Left lung (tissue), 10 donors: ENCODE results near the gene TAP2. TPM values are rescaled to one million over a fixed set of nuclear protein-coding genes. Genes with fewer than 3 reads are reported as not detected.

ENCODE experiments used
- ATAC-seq: fragments of 200-7000 bp; cut with Tn5 transposase; one replicate; pipeline ENCODE4 v1.9.1; 2020; ENCODE audit warnings: moderate library complexity
- DNase-seq, 4 donors: peaks; one replicate each; pipeline ENCODE4 v3.0.0-alpha.2; 2013 to 2020
- H3K27ac ChIP-seq, 2 donors: fragments of 200-600 bp; sonication (generic) in 1 of 2; one replicate each; pipeline versions ENCODE4 v1.5.0 to v1.8.0; 2020 to 2021
- H3K27me3 ChIP-seq, 2 donors: fragments of 200-600 bp; sonication (generic) in 1 of 2; one replicate each; pipeline versions ENCODE4 v1.5.0 to v1.8.0; 2020 to 2021
- H3K36me3 ChIP-seq, 2 donors: fragments of 200-600 bp; sonication (generic) in 1 of 2; one replicate each; pipeline versions ENCODE4 v1.5.0 to v1.8.0; 2020 to 2021
- H3K4me1 ChIP-seq, 2 donors: fragments of 200-600 bp; one replicate each; pipeline ENCODE4 v1.8.0; 2021
- H3K4me3 ChIP-seq, 2 donors: fragments of 200-600 bp; sonication (generic) in 1 of 2; one replicate each; pipeline versions ENCODE4 v1.5.0 to v1.8.0; 2020 to 2021; ENCODE audit warnings: mild to moderate bottlenecking in 1 of 2
- H3K9me3 ChIP-seq, 2 donors: fragments of 200-600 bp; sonication (generic) in 1 of 2; one replicate each; pipeline versions ENCODE4 v1.5.0 to v1.8.0; 2020 to 2021
- CTCF ChIP-seq, 2 donors: fragments of 200-600 bp; sonication (generic) in 1 of 2; IDR thresholded peaks; one replicate each; pipeline versions ENCODE4 v1.5.0 to v1.8.0; 2021; ENCODE audit warnings: antibody characterized with exemption in 2 of 2
- intact Hi-C, 2 donors: fragments of 100-400 bp; cut with DNase I; formaldehyde crosslinking; loops; one replicate each; pipeline versions ENCODE4 v1.11.2 to v1.14.2; 2022
- polyA plus RNA-seq, 6 donors: library from polyadenylated mRNA; unstranded; fragments of 120-200 nt; gene quantifications; one replicate each; pipeline ENCODE4 v1.2.1, GENCODE V29; 2013; ENCODE audit not compliant: insufficient read length in 6 of 6
- total RNA-seq, 2 donors: library from RNA; stranded (reverse); fragmentation: NEBNext Ultra II Directional; extraction: Animal tissue kit (Norgen Biotek cat#: 25700); gene quantifications; one replicate each; pipeline ENCODE4 v1.2.1, GENCODE V29; 2021
- donor health status: DM: no; HTN: yes; CAD: no.
- donor health status: DM: no; HTN: no; CAD: no.

TAP2 gene
- total and polyA plus RNA-seq, 8 donors: 14.3 to 90.0 (median 17.8) TPM

- H3K4me3 ChIP-seq: no peak overlapping the region
- ATAC-seq (no peak), DNase-seq (no peak)
- no peaks in the 10 kb centered on the region for H3K27me3 ChIP-seq
- H3K36me3 ChIP-seq: peaks cover 0 to 59% of the 10 kb centered on the region in 2 donors
- no peak for TF ChIP-seq CTCF (IDR thresholded peaks at IDR 0.05)
- no peaks in the 10 kb centered on the region for H3K9me3 ChIP-seq
- no peak overlapping the region for H3K27ac ChIP-seq
- intact Hi-C loops: no loop called here
- peaks cover 13 to 45% of the 10 kb centered on the region in 2 donors for H3K4me1 ChIP-seq
These were observed 3.2 kb downstream of the TAP2 start for GRCh38 chr6:32835167-32835893.

GRCh38 chr6:32833664-32834063 lies 4.9 kb downstream of the TAP2 start:
- TF ChIP-seq CTCF (IDR thresholded peaks at IDR 0.05): no peak
- no peak overlapping the region for H3K27ac ChIP-seq
- peaks cover 0 to 72% of the 10 kb centered on the region in 2 donors for H3K36me3 ChIP-seq
- no peaks in the 10 kb centered on the region for H3K9me3 ChIP-seq
- peaks cover 9 to 29% of the 10 kb centered on the region in 2 donors for H3K4me1 ChIP-seq
- H3K27me3 ChIP-seq: no peaks in the 10 kb centered on the region
- H3K4me3 ChIP-seq: no peak overlapping the region
- ATAC-seq (no peak), DNase-seq (no peak)
- intact Hi-C loops: no loop called here

GRCh38 chr6:32832535-32832934 lies 6.0 kb downstream of the TAP2 start:
- Histone ChIP-seq H3K9me3 (no peaks in the 10 kb centered on the region), H3K4me1 (peaks cover 5 to 23% of the 10 kb centered on the region in 2 donors), H3K36me3 (peaks cover 0 to 83% of the 10 kb centered on the region in 2 donors), H3K4me3 (no peak overlapping the region), H3K27ac (no peak overlapping the region), H3K27me3 (no peaks in the 10 kb centered on the region)
- no peak for TF ChIP-seq CTCF (IDR thresholded peaks at IDR 0.05)
- intact Hi-C loops: no loop called here
- DNase-seq (no peak), ATAC-seq (no peak)

- no peak overlapping the region for H3K27ac ChIP-seq
- intact Hi-C loops: no loop called here
- TF ChIP-seq CTCF (IDR thresholded peaks at IDR 0.05): no peak
- H3K4me3 ChIP-seq: no peak overlapping the region
- H3K9me3 ChIP-seq: no peaks in the 10 kb centered on the region
- H3K4me1 ChIP-seq: peaks cover 0 to 11% of the 10 kb centered on the region in 2 donors
- peaks cover 0 to 85% of the 10 kb centered on the region in 2 donors for H3K36me3 ChIP-seq
- ATAC-seq (no peak), DNase-seq (no peak)
- no peaks in the 10 kb centered on the region for H3K27me3 ChIP-seq
These were observed 7.6 kb downstream of the TAP2 start for GRCh38 chr6:32830936-32831335.

GRCh38 chr6:32830017-32830416 lies 8.5 kb downstream of the TAP2 start:
- H3K27me3 ChIP-seq: no peaks in the 10 kb centered on the region
- H3K4me3 ChIP-seq: no peak overlapping the region
- intact Hi-C loops: no loop called here
- H3K27ac ChIP-seq: no peak overlapping the region
- H3K36me3 ChIP-seq: peaks cover 0 to 76% of the 10 kb centered on the region in 2 donors
- H3K9me3 ChIP-seq: no peaks in the 10 kb centered on the region
- ATAC-seq (no peak), DNase-seq (no peak)
- TF ChIP-seq CTCF (IDR thresholded peaks at IDR 0.05): no peak
- peaks cover 0 to 11% of the 10 kb centered on the region in 2 donors for H3K4me1 ChIP-seq
